GM19395 (cell line): ENCODE data around the gene SPAG4.

Experiments
- ATAC-seq: cut with Tn5 transposase; IDR thresholded peaks from one replicate; pipeline ENCODE4 v1.9.1; 2021; ENCODE audit warnings: mild to moderate bottlenecking, moderate library complexity; ENCODE audit not compliant: unreplicated experiment

SPAG4 gene

GRCh38 chr20:35615667-35616464 is at the start of gene SPAG4:
Gene SPAG4 (plus strand): TSS chr20:35615829. CDS start chr20:35616004, 175 bp downstream.
- ATAC-seq: peak; percentile 67

GRCh38 chr20:35568645-35569044 is 47.0 kb upstream of the SPAG4 start:
- no peak for ATAC-seq

- ATAC-seq: no peak
These were observed 44.1 kb upstream of the SPAG4 start for GRCh38 chr20:35571555-35571954.

GRCh38 chr20:35572838-35573237 is 42.8 kb upstream of the SPAG4 start:
- ATAC-seq: no peak

GRCh38 chr20:35575958-35576357 is 39.7 kb upstream of the SPAG4 start:
- ATAC-seq: no peak

GRCh38 chr20:35576816-35577215 is 38.8 kb upstream of the SPAG4 start:
- ATAC-seq: no peak

GRCh38 chr20:35578469-35578868 is 37.2 kb upstream of the SPAG4 start:
- ATAC-seq: no peak

- ATAC-seq: no peak
These were observed 36.4 kb upstream of the SPAG4 start for GRCh38 chr20:35579196-35579595.

GRCh38 chr20:35582131-35582530 is 33.5 kb upstream of the SPAG4 start:
- ATAC-seq: no peak

- ATAC-seq: no peak
These were observed 32.8 kb upstream of the SPAG4 start for GRCh38 chr20:35582741-35583404.

GRCh38 chr20:35583636-35584560 is 31.7 kb upstream of the SPAG4 start:
- ATAC-seq: no peak

GRCh38 chr20:35586751-35587425 is 28.7 kb upstream of the SPAG4 start:
- ATAC-seq: no peak

GRCh38 chr20:35587436-35587835 is 28.2 kb upstream of the SPAG4 start:
- no peak for ATAC-seq

- no peak for ATAC-seq
These were observed 27.2 kb upstream of the SPAG4 start for GRCh38 chr20:35588397-35588796.

- no peak for ATAC-seq
These were observed 23.2 kb upstream of the SPAG4 start for GRCh38 chr20:35592339-35592974.

- no peak for ATAC-seq
These were observed 20.2 kb upstream of the SPAG4 start for GRCh38 chr20:35595456-35595855.

GRCh38 chr20:35595901-35596300 is 19.7 kb upstream of the SPAG4 start:
- no peak for ATAC-seq

GRCh38 chr20:35597186-35597585 is 18.4 kb upstream of the SPAG4 start:
- ATAC-seq: no peak

GRCh38 chr20:35598476-35598875 is 17.2 kb upstream of the SPAG4 start:
- no peak for ATAC-seq
